ENCODE data around the gene PLAU. TPM values are rescaled to one million over a fixed set of nuclear protein-coding genes. Genes with fewer than 3 reads are reported as not detected.
"Not testable (repeated sequence)": the region's sequence is repeated elsewhere in the genome, so short reads cannot be mapped to it uniquely, and the experiment has no call there.

Gene PLAU
- total RNA-seq, 6 donors from 2014 or later: 8.2 to 38.8 (median 12.4) TPM

GRCh38 chr10:73926152-73926764, 15.3 kb downstream of the PLAU start:
- Histone ChIP-seq H3K27me3 (no peaks in the 10 kb centered on the region), H3K4me3 (no peak overlapping the region), H3K9me3 (no peaks in the 10 kb centered on the region), H3K4me1 (no peaks in the 10 kb centered on the region), H3K27ac (peak overlapping the region in 2 of 4 donors; percentile 54 to 71), H3K36me3 (no peaks in the 10 kb centered on the region)
- TF ChIP-seq POLR2A (IDR thresholded peaks at IDR 0.05): no peak
- peak in 1 of 2 donors; percentile 35 for TF ChIP-seq POLR2AphosphoS5 (IDR thresholded peaks at IDR 0.05)
- no peak for TF ChIP-seq CTCF (IDR thresholded peaks at IDR 0.05)
- WGBS, 2 donors: 66 to 67% methylated on average over 5 of the region's 5 CpGs
- DNase-seq (peak in 1 of 2 donors; percentile 58), ATAC-seq (ENCODE audit: low FRiP score in 2 of 2) (peak in 1 of 2 donors; percentile 73)

GRCh38 chr10:73930630-73931327, 19.8 kb downstream of the PLAU start:
- DNase-seq: peak in 1 of 2 donors; percentile 36
- not testable (repeated sequence) for H3K4me3 ChIP-seq; H3K9me3 ChIP-seq; ATAC-seq (ENCODE audit: low FRiP score in 2 of 2); H3K4me1 ChIP-seq; H3K36me3 ChIP-seq; H3K27me3 ChIP-seq; H3K27ac ChIP-seq
- WGBS, 2 donors: 76 to 82% methylated on average over 13 of the region's 13 CpGs

- TF ChIP-seq EP300 (IDR thresholded peaks at IDR 0.05): no peak
- TF ChIP-seq POLR2AphosphoS5 (IDR thresholded peaks at IDR 0.05): peak in 1 of 2 donors; percentile 19
- ATAC-seq (ENCODE audit: low FRiP score in 2 of 2): peak; percentile 46 to 72
- no peaks in the 10 kb centered on the region for H3K36me3 ChIP-seq
- H3K9me3 ChIP-seq: no peaks in the 10 kb centered on the region
- H3K27ac ChIP-seq: peak overlapping the region in 2 of 4 donors; percentile 21 to 51
- H3K27me3 ChIP-seq: no peaks in the 10 kb centered on the region
- H3K4me1 ChIP-seq: peaks cover 0 to 7% (median 2%) of the 10 kb centered on the region in 4 donors
- 64 to 71% methylated on average over 13 of the region's 13 CpGs for WGBS, 2 donors
- H3K4me3 ChIP-seq: no peak overlapping the region
- DNase-seq: peak in 1 of 2 donors; percentile 81
Measured at GRCh38 chr10:73931767-73932619, 21.1 kb downstream of the PLAU start.

- WGBS, 2 donors: 70 to 78% methylated on average over 6 of the region's 6 CpGs
- Histone ChIP-seq H3K27ac (peak overlapping the region in 2 of 4 donors; percentile 21 to 51), H3K36me3 (no peaks in the 10 kb centered on the region), H3K27me3 (no peaks in the 10 kb centered on the region), H3K9me3 (no peaks in the 10 kb centered on the region), H3K4me3 (no peak overlapping the region), H3K4me1 (peaks cover 4 to 8% (median 7%) of the 10 kb centered on the region in 4 donors)
- ATAC-seq (ENCODE audit: low FRiP score in 2 of 2) (peak; percentile 36 to 58), DNase-seq (no peak)
- TF ChIP-seq POLR2AphosphoS5 (IDR thresholded peaks at IDR 0.05) (no peak), CTCF (IDR thresholded peaks at IDR 0.05) (no peak), POLR2A (IDR thresholded peaks at IDR 0.05) (no peak), EP300 (IDR thresholded peaks at IDR 0.05) (no peak)
Measured at GRCh38 chr10:73932620-73933112, 21.7 kb downstream of the PLAU start.

GRCh38 chr10:73934074-73934473, 23.1 kb downstream of the PLAU start:
- no peaks in the 10 kb centered on the region for H3K9me3 ChIP-seq
- H3K4me1 ChIP-seq: peaks cover 9 to 17% (median 14%) of the 10 kb centered on the region in 4 donors
- DNase-seq (no peak), ATAC-seq (ENCODE audit: low FRiP score in 2 of 2) (no peak)
- H3K4me3 ChIP-seq: no peak overlapping the region
- no peak overlapping the region for H3K27ac ChIP-seq
- 89 to 95% methylated on average over 4 of the region's 4 CpGs for WGBS, 2 donors
- TF ChIP-seq POLR2A (IDR thresholded peaks at IDR 0.05): no peak
- TF ChIP-seq EP300 (IDR thresholded peaks at IDR 0.05): no peak
- no peak for TF ChIP-seq POLR2AphosphoS5 (IDR thresholded peaks at IDR 0.05)
- no peak for TF ChIP-seq CTCF (IDR thresholded peaks at IDR 0.05)
- H3K36me3 ChIP-seq: no peaks in the 10 kb centered on the region
- H3K27me3 ChIP-seq: no peaks in the 10 kb centered on the region

All from upper lobe of left lung (tissue), 6 donors.